ENCODE measurements around the gene RYK. TPM values are rescaled to one million over a fixed set of nuclear protein-coding genes. Genes with fewer than 3 reads are reported as not detected.

RYK gene
- total RNA-seq, 4 donors from 2014 or later, result 29.3 to 75.5 (median 39.1) TPM

DNA sequence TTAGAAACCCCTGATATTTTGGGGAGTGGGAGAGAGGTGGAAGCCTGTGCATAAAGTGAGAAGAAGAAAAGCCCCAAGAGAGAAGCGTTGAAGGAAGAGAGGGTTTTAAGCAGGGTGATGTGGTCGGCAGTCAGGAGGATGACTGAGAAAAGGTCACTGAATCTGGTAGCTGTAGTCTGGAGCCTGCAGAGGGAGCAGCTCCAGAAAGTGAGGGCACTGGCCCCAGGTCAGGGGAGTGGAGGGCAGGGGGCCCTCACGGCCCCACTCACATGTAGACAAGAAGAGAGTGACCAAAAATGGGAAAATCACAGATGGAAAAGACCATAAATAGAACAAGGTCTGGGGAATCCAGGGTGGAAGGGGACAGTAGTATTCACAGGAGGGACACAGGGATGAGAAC lies 105.5 kb downstream of the RYK start:
- Histone ChIP-seq H3K27ac (no peak overlapping the region), H3K27me3 (no peaks in the 10 kb centered on the region), H3K4me3 (no peak overlapping the region), H3K4me1 (peaks cover 0 to 10% (median 0%) of the 10 kb centered on the region in 3 donors), H3K36me3 (no peaks in the 10 kb centered on the region), H3K9me3 (no peaks in the 10 kb centered on the region)
- intact Hi-C loops (cut with DNase I), result no loop called here
- TF ChIP-seq CTCF (IDR thresholded peaks at IDR 0.05), result no peak
- no peak for TF ChIP-seq POLR2A (IDR thresholded peaks at IDR 0.05)
- no peak for DNase-seq
- 62 to 64% methylated on average over 3 of the region's 3 CpGs for WGBS, 2 donors

DNA sequence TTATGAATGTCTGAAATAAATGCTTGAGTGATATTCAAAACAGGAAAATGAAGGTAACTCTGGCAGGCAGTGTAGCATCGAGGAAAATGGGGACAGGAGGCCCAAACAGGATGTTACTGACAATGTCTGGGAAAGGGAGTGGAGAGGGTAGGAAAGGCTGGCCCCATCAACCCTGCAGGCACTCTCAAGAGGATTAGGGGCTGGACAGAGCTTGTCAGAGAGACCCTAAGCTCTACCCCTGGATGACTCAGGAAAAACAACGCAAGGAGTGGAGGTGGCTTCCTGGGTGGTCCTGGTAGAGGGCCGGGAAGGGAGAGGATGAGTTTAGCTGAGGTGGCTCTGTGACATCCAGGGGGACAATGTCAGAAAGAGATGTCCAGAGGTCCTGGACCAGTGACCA lies 106.0 kb downstream of the RYK start:
- TF ChIP-seq CTCF (IDR thresholded peaks at IDR 0.05), result no peak
- TF ChIP-seq POLR2A (IDR thresholded peaks at IDR 0.05), result no peak
- Histone ChIP-seq H3K4me1 (peaks cover 0 to 10% (median 0%) of the 10 kb centered on the region in 3 donors), H3K4me3 (no peak overlapping the region), H3K27me3 (no peaks in the 10 kb centered on the region), H3K9me3 (peaks cover 0 to 4% (median 0%) of the 10 kb centered on the region in 3 donors), H3K27ac (no peak overlapping the region), H3K36me3 (no peaks in the 10 kb centered on the region)
- intact Hi-C loops (cut with DNase I), result no loop called here
- WGBS, 2 donors, result 36 to 65% methylated on average over 3 of the region's 3 CpGs
- DNase-seq, result no peak

- H3K27me3 ChIP-seq, result no peaks in the 10 kb centered on the region
- DNase-seq, result no peak
- intact Hi-C loops (cut with DNase I), result no loop called here
- peaks cover 0 to 2% (median 0%) of the 10 kb centered on the region in 3 donors for H3K4me1 ChIP-seq
- WGBS, 2 donors, result 71 to 85% methylated on average over 6 of the region's 6 CpGs
- H3K36me3 ChIP-seq, result no peaks in the 10 kb centered on the region
- peaks cover 0 to 5% (median 0%) of the 10 kb centered on the region in 3 donors for H3K9me3 ChIP-seq
- H3K4me3 ChIP-seq, result no peak overlapping the region
- TF ChIP-seq CTCF (IDR thresholded peaks at IDR 0.05), result no peak
- no peak for TF ChIP-seq POLR2A (IDR thresholded peaks at IDR 0.05)
- peak overlapping the region in 1 of 4 donors; percentile 22 for H3K27ac ChIP-seq
Observed at GRCh38 chr3:134143828-134144401, 106.7 kb downstream of the RYK start.

- Histone ChIP-seq H3K9me3 (peaks cover 0 to 9% (median 0%) of the 10 kb centered on the region in 3 donors), H3K27me3 (no peaks in the 10 kb centered on the region), H3K4me1 (no peaks in the 10 kb centered on the region), H3K4me3 (no peak overlapping the region), H3K27ac (no peak overlapping the region), H3K36me3 (no peaks in the 10 kb centered on the region)
- no peak for DNase-seq
- no peak for TF ChIP-seq POLR2A (IDR thresholded peaks at IDR 0.05)
- TF ChIP-seq CTCF (IDR thresholded peaks at IDR 0.05), result no peak
- intact Hi-C loops (cut with DNase I), result no loop called here
- 80 to 84% methylated on average over 3 of the region's 3 CpGs for WGBS, 2 donors
Observed at GRCh38 chr3:134136604-134137003, 114.1 kb downstream of the RYK start.

DNA sequence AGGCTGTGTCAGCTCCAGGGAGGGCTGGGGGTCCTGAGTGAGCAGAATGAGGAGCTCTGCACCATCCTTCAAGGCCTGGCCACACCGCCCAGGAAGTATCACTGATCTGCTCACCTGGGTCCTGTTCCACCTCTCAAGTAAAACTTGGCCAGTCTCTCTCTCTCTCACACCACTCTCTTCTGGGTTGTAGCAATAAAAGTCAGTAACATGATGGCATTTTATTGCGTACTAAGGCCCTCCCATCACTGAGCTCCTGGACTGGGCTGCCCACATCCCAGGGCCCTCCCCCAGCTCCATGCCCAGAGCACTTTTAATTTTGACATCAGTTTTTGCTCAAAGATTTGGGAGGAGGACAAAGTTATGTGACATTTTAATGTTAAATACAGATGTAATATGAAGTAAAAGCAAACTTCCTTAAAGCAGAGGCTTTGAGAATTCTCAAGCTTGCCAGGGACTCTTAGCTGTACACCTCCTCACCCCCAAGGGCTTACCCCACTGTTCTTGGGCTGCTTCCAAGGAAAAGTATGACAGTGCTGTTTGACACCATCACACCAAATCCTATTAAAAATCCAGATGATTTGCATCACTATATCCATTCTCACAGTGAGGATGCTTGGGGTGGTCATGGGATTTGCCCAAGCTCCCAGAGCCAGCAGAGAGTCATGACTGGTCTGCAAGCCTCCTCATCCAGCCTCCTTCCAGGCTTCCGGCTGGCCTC lies 115.8 kb downstream of the RYK start:
- no peaks in the 10 kb centered on the region for H3K4me1 ChIP-seq
- intact Hi-C loops (cut with DNase I), result no loop called here
- peaks cover 0 to 7% (median 3%) of the 10 kb centered on the region in 3 donors for H3K9me3 ChIP-seq
- WGBS, 2 donors, result 88 to 93% methylated on average over 2 to 3 of the region's 3 CpGs
- TF ChIP-seq POLR2A (IDR thresholded peaks at IDR 0.05), result no peak
- TF ChIP-seq CTCF (IDR thresholded peaks at IDR 0.05), result no peak
- no peak overlapping the region for H3K4me3 ChIP-seq
- no peaks in the 10 kb centered on the region for H3K27me3 ChIP-seq
- H3K36me3 ChIP-seq, result no peaks in the 10 kb centered on the region
- H3K27ac ChIP-seq, result no peak overlapping the region
- no peak for DNase-seq

Measured in esophagus squamous epithelium (tissue), 5 donors.